Thymus (tissue), 11 donors: ENCODE data around the gene SPATA16. TPM values are rescaled to one million over a fixed set of nuclear protein-coding genes. Genes with fewer than 3 reads are reported as not detected.

Experiments
- DNase-seq, 9 donors: peaks; one replicate each; pipeline ENCODE4 v3.0.0-alpha.2; 2013; ENCODE audit warnings: low spot score in 9 of 9, low read depth in 6 of 9, missing footprints in 1 of 9
- H3K27ac ChIP-seq, 2 donors: one replicate each; pipeline ENCODE4 v1.5.1; 2013; ENCODE audit warnings: control low read depth in 1 of 2, low read depth in 1 of 2, low read length in 1 of 2, mild to moderate bottlenecking in 1 of 2, moderate library complexity in 1 of 2
- H3K27me3 ChIP-seq, 2 donors: one replicate each; pipeline ENCODE4 v1.5.1; 2013; ENCODE audit warnings: low read length in 1 of 2; ENCODE audit not compliant: control insufficient read depth in 2 of 2, insufficient read depth in 1 of 2
- H3K36me3 ChIP-seq, 2 donors: one replicate each; pipeline ENCODE4 v1.5.1; 2013; ENCODE audit warnings: low read length in 1 of 2, mild to moderate bottlenecking in 1 of 2, moderate library complexity in 1 of 2; ENCODE audit not compliant: control insufficient read depth in 2 of 2, insufficient read depth in 2 of 2
- H3K4me1 ChIP-seq, 2 donors: one replicate each; pipeline ENCODE4 v1.5.1; 2013; ENCODE audit warnings: low read length in 2 of 2; ENCODE audit not compliant: control insufficient read depth in 2 of 2, insufficient read depth in 2 of 2
- H3K4me3 ChIP-seq, 2 donors: one replicate each; pipeline ENCODE4 v1.5.1; 2013; ENCODE audit warnings: low read length in 2 of 2, control low read depth in 1 of 2, mild to moderate bottlenecking in 1 of 2
- H3K9me3 ChIP-seq, 2 donors: one replicate each; pipeline ENCODE4 v1.5.1; 2013; ENCODE audit warnings: low read length in 1 of 2, mild to moderate bottlenecking in 1 of 2; ENCODE audit not compliant: control insufficient read depth in 2 of 2, insufficient read depth in 1 of 2
- WGBS: extraction: QIAGEN DNeasy Blood & Tissue Kit; methylation state at CpG from one replicate; pipeline ENCODE4 v1.1.7; 2013; 5-methylcytosine and 5-hydroxymethylcytosine counted together
- polyA plus RNA-seq: library from polyadenylated mRNA; stranded (reverse); fragments of 200-250 nt; gene quantifications from one replicate; pipeline ENCODE4 v1.2.3, GENCODE V29; 2013
- total RNA-seq: library from RNA; stranded (reverse); fragments of 120-200 nt; gene quantifications from one replicate; pipeline ENCODE4 v1.2.4, GENCODE V29; 2013
- donor health status: healthy.

Gene SPATA16
- total and polyA plus RNA-seq, 2 donors = 0.02 TPM; not detected in 1

DNA sequence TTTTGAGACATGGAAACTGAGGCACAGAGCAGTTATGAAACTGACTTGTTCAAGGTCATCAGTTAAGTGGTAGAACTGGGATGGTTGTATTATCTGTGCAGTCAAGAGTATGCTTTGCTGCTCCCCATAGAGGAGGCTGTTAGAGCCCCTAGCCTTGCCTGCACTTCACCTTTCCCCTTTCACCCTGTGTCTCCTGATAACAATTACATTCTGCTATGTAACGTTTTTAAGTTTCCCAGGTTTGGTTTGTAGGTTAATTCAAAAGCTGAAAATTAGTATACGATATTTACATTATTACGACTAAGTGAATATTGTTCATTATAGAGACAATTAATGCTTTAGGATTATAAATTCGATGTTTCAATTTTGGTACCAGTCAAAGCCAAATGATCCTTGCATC lies 300.6 kb downstream of the SPATA16 start:
- 89% methylated on average over 4 of the region's 4 CpGs for WGBS

DNA sequence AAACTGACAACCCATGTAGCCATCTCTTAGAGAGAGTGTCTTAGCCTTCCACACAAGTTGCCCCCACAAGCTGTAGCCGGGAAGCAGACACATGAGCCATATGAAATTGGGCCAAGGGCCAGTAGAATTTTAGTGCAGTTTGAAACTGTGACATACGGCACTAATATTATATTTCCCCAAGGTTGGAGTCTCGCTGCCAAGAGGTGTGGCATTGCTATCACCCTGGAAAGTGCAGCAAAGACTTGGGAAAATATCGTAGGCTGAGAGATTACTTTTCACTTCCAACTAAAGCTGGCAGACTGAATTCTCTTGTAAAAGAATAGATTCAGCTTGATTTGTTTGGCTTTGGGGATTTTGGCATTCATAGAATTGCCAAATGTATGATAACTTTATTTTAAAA lies 301.4 kb downstream of the SPATA16 start:
- WGBS = 91% methylated on average over 4 of the region's 4 CpGs

More for the DNA sequence above, 300.6 kb downstream of the SPATA16 start:
- Histone ChIP-seq H3K9me3 (no peaks in the 10 kb centered on the region), H3K27ac (no peak overlapping the region), H3K36me3 (no peaks in the 10 kb centered on the region), H3K27me3 (no peaks in the 10 kb centered on the region), H3K4me1 (no peaks in the 10 kb centered on the region), H3K4me3 (no peak overlapping the region)
- DNase-seq = no peak

More for the DNA sequence above, 301.4 kb downstream of the SPATA16 start:
- Histone ChIP-seq H3K4me1 (no peaks in the 10 kb centered on the region), H3K27me3 (no peaks in the 10 kb centered on the region), H3K4me3 (no peak overlapping the region), H3K27ac (no peak overlapping the region), H3K36me3 (no peaks in the 10 kb centered on the region), H3K9me3 (no peaks in the 10 kb centered on the region)
- DNase-seq = no peak
